SK-N-SH (cell line): Measurements from ENCODE around the gene BCAS3. TPM values are rescaled to one million over a fixed set of nuclear protein-coding genes. Genes with fewer than 3 reads are reported as not detected.

Experiments used
- CTCF ChIA-PET: fragments of 300-600, 350-600 bp; formaldehyde crosslinking; extraction: SDS; loops from one replicate; lab custom pipeline; 2021; lab: Yijun Ruan, JAX
- POLR2A ChIA-PET: fragments of 350-600 bp; sonication (Branson Sonifier 250); formaldehyde crosslinking; extraction: SDS; loops from one replicate; lab custom pipeline; 2020; ENCODE audit warnings: antibody characterized with exemption, inconsistent platforms; lab: Yijun Ruan, JAX
- DNase-seq: peaks from one replicate; pipeline ENCODE4 v3.0.0; 2012
- H2AFZ ChIP-seq: fragments of 200-600 bp; sonication (generic); 2 replicates; pipeline ENCODE4 v1.8.1; 2016; ENCODE audit warnings: antibody characterized with exemption, mild to moderate bottlenecking, low read depth
- H3F3A ChIP-seq: fragments of 200-600 bp; sonication (generic); replicated peaks from 2 replicates; pipeline ENCODE3; 2016; ENCODE audit warnings: antibody characterized with exemption, mild to moderate bottlenecking; ENCODE audit not compliant: insufficient read depth
- H3K27ac ChIP-seq, 2 experiments: fragments of 200-500 bp in 1 of 2; fragments of 200-600 bp in 1 of 2; sonication (Bioruptor generic) in 1 of 2; sonication (generic), shearing (Covaris generic) in 1 of 2; 2 replicates each; pipeline versions ENCODE4 v1.5.1 to v1.6.1; 2014 to 2016; ENCODE audit warnings: low read depth in 2 of 2, inconsistent platforms in 1 of 2, low read length in 1 of 2, mild to moderate bottlenecking in 1 of 2, mixed read lengths in 1 of 2
- H3K27me3 ChIP-seq: fragments of 200-600 bp; sonication (generic), shearing (Covaris generic); 2 replicates; pipeline ENCODE4 v1.6.1; 2016; ENCODE audit warnings: mixed run types; ENCODE audit not compliant: insufficient read depth
- H3K36me3 ChIP-seq, 2 experiments: fragments of 200-500 bp in 1 of 2; fragments of 200-600 bp in 1 of 2; sonication (Bioruptor generic) in 1 of 2; sonication (generic) in 1 of 2; replicated peaks in 1 of 2; 2 replicates each; pipeline versions ENCODE3 to v1.5.1; 2014 to 2016; ENCODE audit warnings: low read length in 1 of 2, mild to moderate bottlenecking in 1 of 2; ENCODE audit not compliant: insufficient read depth in 2 of 2, control insufficient read depth in 1 of 2
- H3K4me1 ChIP-seq, 2 experiments: fragments of 200-500 bp in 1 of 2; fragments of 200-600 bp in 1 of 2; sonication (Bioruptor generic) in 1 of 2; sonication (generic), shearing (Covaris generic) in 1 of 2; 2 replicates each; pipeline versions ENCODE4 v1.5.1 to v1.6.1; 2014 to 2016; ENCODE audit warnings: low read depth in 1 of 2, low read length in 1 of 2, mixed run types in 1 of 2; ENCODE audit not compliant: insufficient read depth in 2 of 2, control insufficient read depth in 1 of 2
- H3K4me2 ChIP-seq: fragments of 200-600 bp; sonication (generic), shearing (Covaris generic); 2 replicates; pipeline ENCODE4 v1.6.1; 2017; ENCODE audit warnings: mixed run types
- H3K4me3 ChIP-seq, 2 experiments: fragments of 200-500 bp in 1 of 2; fragments of 200-600 bp in 1 of 2; sonication (Bioruptor generic) in 1 of 2; sonication (generic), shearing (Covaris generic) in 1 of 2; 2 replicates each; pipeline versions ENCODE4 v1.5.1 to v1.8.1; 2014 to 2016; ENCODE audit warnings: low read depth in 2 of 2, inconsistent platforms in 1 of 2, low read length in 1 of 2, mild to moderate bottlenecking in 1 of 2, mixed read lengths in 1 of 2, moderate library complexity in 1 of 2
- H3K79me2 ChIP-seq: fragments of 200-600 bp; sonication (generic); 2 replicates; pipeline ENCODE4 v1.8.1; 2017; ENCODE audit warnings: mild to moderate bottlenecking; ENCODE audit not compliant: insufficient read depth
- H3K9ac ChIP-seq: fragments of 200-600 bp; sonication (generic); 2 replicates; pipeline ENCODE4 v1.6.1; 2017; ENCODE audit warnings: mixed run types
- H3K9me2 ChIP-seq: fragments of 200-600 bp; sonication (generic); 2 replicates; pipeline ENCODE4 v1.6.1; 2017; ENCODE audit warnings: mixed run types
- H3K9me3 ChIP-seq: fragments of 200-600 bp; sonication (generic); 2 replicates; pipeline ENCODE4 v1.6.1; 2017; ENCODE audit warnings: mixed run types, mild to moderate bottlenecking, moderate library complexity
- H4K20me1 ChIP-seq: fragments of 200-600 bp; sonication (generic); 2 replicates; pipeline ENCODE4 v1.6.1; 2017; ENCODE audit warnings: mild to moderate bottlenecking, mixed run types; ENCODE audit not compliant: insufficient read depth
- EP300 ChIP-seq, 2 experiments: IDR thresholded peaks; 2 replicates each; pipeline versions ENCODE4 v1.4.0 to v1.6.1; 2012; ENCODE audit warnings: borderline replicate concordance in 1 of 2, low read depth in 1 of 2, low read length in 1 of 2
- FOXJ3 ChIP-seq: sonication (generic); formaldehyde crosslinking; IDR thresholded peaks from 2 replicates; pipeline ENCODE4 v1.5.1; 2020; ENCODE audit warnings: mild to moderate bottlenecking, missing genetic modification reagents
- MXI1 ChIP-seq: IDR thresholded peaks from 2 replicates; pipeline ENCODE4 v1.6.1; 2012; ENCODE audit warnings: mild to moderate bottlenecking, low read depth, low read length, improper control_type of control experiment
- NRF1 ChIP-seq: IDR thresholded peaks from 2 replicates; pipeline ENCODE4 v1.6.1; 2012; ENCODE audit warnings: low read depth, mild to moderate bottlenecking, low read length
- RAD21 ChIP-seq: IDR thresholded peaks from 2 replicates; pipeline ENCODE4 v1.6.1; 2012; ENCODE audit warnings: mild to moderate bottlenecking, low read length
- RCOR1 ChIP-seq: fragments of 150-350 bp; IDR thresholded peaks from 2 replicates; pipeline ENCODE4 v1.6.1; 2017; ENCODE audit warnings: antibody characterized with exemption, low read length
- RFX5 ChIP-seq: IDR thresholded peaks from 2 replicates; pipeline ENCODE4 v1.6.1; 2012; ENCODE audit warnings: mild to moderate bottlenecking, improper control_type of control experiment, low read length
- SMC3 ChIP-seq: IDR thresholded peaks from 2 replicates; pipeline ENCODE4 v1.6.1; 2012; ENCODE audit warnings: low read depth, low read length, improper control_type of control experiment
- TCF12 ChIP-seq: IDR thresholded peaks from 2 replicates; pipeline ENCODE4 v1.4.0; 2012
- WGBS: methylation state at CpG from one replicate; pipeline ENCODE4 v1.1.6; 2017; ENCODE audit warnings: low lambda C conversion rate; 5-methylcytosine and 5-hydroxymethylcytosine counted together
- polyA plus RNA-seq, 3 experiments: library from polyadenylated mRNA; depleted of rRNA; stranded (reverse); fragments of >200 nt; gene quantifications; 2 replicates each; pipeline ENCODE4 v1.2.3, GENCODE V29; 2012
- TF ChIP-seq, protein P1 (sequence below): IDR thresholded peaks from 2 replicates; pipeline ENCODE4 v1.6.1; 2012; ENCODE audit warnings: mild to moderate bottlenecking, low read depth, low read length, moderate library complexity

The BCAS3 gene
- polyA plus RNA-seq, 1 of the 3 experiments (the other 2 are of a cell fraction) = 5.9 TPM

GRCh38 chr17:61385577-61386236 lies 708.1 kb downstream of the BCAS3 start:
- CTCF ChIA-PET = interaction anchor here (0.7 to 9.4 kb wide), 11 partner anchors 12 to 665 kb away, joined by 3 to 133 read pairs (median 4); partner anchors contain the start of gene TBX2
- POLR2A ChIA-PET = interaction anchor here (7.5 kb wide), 1 partner anchor 11 kb away, joined by 105 read pairs; the partner anchor contains the start of gene TBX2

DNA sequence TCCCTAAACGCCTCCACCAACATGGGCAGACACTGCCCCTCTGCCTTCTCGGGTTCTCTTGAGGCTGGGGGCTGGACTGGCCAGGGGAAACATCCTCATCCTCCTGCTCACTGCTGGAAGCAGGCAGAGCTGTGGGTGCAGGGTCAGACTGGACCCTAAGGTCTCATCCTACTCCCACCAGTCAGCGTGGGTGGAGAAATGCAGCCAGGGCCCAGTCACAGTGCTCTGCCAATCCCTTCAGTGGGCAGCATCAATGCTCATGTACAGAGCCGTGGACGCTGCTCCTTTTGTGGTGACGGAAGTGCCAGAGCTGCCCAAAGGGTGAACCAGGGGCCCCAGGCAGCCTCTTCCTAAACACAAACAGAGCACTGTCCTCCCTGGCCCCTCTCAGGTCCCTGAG lies 708.6 kb downstream of the BCAS3 start:
- Histone ChIP-seq H3K27ac (peak overlapping the region in 1 of 2 experiments; percentile 97; a peak in 2 of 4 replicates), H3K4me3 (no peak overlapping the region), H3K9me2 (no peaks in the 10 kb centered on the region), H3K79me2 (no peaks in the 10 kb centered on the region), H3K9me3 (no peaks in the 10 kb centered on the region), H3K36me3 (no peaks in the 10 kb centered on the region), H3K27me3 (no peaks in the 10 kb centered on the region), H3K4me2 (no peak overlapping the region), H3F3A (no peaks in the 10 kb centered on the region), H2AFZ (no peak overlapping the region), H4K20me1 (no peaks in the 10 kb centered on the region), H3K9ac (no peak overlapping the region), H3K4me1 (peaks cover 0 to 86% of the 10 kb centered on the region in 2 experiments; a peak in 3 of 4 replicates)
- CTCF ChIA-PET = interaction anchor here (0.7 to 9.4 kb wide), 11 partner anchors 11 to 666 kb away, joined by 3 to 133 read pairs (median 4); partner anchors contain the start of gene TBX2
- TF ChIP-seq RFX5 = no peak
- no peak for TF ChIP-seq RCOR1
- TF ChIP-seq FOXJ3 = no peak
- TF ChIP-seq, protein P1, sequence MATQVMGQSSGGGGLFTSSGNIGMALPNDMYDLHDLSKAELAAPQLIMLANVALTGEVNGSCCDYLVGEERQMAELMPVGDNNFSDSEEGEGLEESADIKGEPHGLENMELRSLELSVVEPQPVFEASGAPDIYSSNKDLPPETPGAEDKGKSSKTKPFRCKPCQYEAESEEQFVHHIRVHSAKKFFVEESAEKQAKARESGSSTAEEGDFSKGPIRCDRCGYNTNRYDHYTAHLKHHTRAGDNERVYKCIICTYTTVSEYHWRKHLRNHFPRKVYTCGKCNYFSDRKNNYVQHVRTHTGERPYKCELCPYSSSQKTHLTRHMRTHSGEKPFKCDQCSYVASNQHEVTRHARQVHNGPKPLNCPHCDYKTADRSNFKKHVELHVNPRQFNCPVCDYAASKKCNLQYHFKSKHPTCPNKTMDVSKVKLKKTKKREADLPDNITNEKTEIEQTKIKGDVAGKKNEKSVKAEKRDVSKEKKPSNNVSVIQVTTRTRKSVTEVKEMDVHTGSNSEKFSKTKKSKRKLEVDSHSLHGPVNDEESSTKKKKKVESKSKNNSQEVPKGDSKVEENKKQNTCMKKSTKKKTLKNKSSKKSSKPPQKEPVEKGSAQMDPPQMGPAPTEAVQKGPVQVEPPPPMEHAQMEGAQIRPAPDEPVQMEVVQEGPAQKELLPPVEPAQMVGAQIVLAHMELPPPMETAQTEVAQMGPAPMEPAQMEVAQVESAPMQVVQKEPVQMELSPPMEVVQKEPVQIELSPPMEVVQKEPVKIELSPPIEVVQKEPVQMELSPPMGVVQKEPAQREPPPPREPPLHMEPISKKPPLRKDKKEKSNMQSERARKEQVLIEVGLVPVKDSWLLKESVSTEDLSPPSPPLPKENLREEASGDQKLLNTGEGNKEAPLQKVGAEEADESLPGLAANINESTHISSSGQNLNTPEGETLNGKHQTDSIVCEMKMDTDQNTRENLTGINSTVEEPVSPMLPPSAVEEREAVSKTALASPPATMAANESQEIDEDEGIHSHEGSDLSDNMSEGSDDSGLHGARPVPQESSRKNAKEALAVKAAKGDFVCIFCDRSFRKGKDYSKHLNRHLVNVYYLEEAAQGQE = no peak
- no peak for TF ChIP-seq NRF1
- no peak for TF ChIP-seq MXI1
- no peak for TF ChIP-seq TCF12
- 84% methylated on average over 6 of the region's 6 CpGs for WGBS
- DNase-seq = no peak
- POLR2A ChIA-PET = interaction anchor here (7.5 kb wide), 1 partner anchor 10 kb away, joined by 105 read pairs; the partner anchor contains the start of gene TBX2

More at GRCh38 chr17:61385577-61386236, 708.1 kb downstream of the BCAS3 start:
- Histone ChIP-seq H3K36me3 (no peaks in the 10 kb centered on the region), H3K4me2 (no peak overlapping the region), H3K27ac (peak overlapping the region in 1 of 2 experiments; percentile 97; a peak in 2 of 4 replicates), H3K9me2 (no peaks in the 10 kb centered on the region), H4K20me1 (no peaks in the 10 kb centered on the region), H3K27me3 (no peaks in the 10 kb centered on the region), H3K9ac (no peak overlapping the region), H3K9me3 (no peaks in the 10 kb centered on the region), H3F3A (no peaks in the 10 kb centered on the region), H2AFZ (no peak overlapping the region), H3K79me2 (no peaks in the 10 kb centered on the region), H3K4me3 (no peak overlapping the region), H3K4me1 (peaks cover 0 to 86% of the 10 kb centered on the region in 2 experiments; a peak in 3 of 4 replicates)
- 83% methylated on average over 15 of the region's 15 CpGs for WGBS
- TF ChIP-seq RAD21 (peak; percentile 51), SMC3 (no peak), EP300 (IDR thresholded peaks at IDR 0.05; ENCODE audit: borderline replicate concordance in 1 of 2, low read depth in 1 of 2, low read length in 1 of 2) (peak in 1 of 2 experiments; percentile 62; a peak in 1 of 4 replicates), FOXJ3 (0 out of 2 replicates have a peak, but pooled peaks have one; percentile 41), TCF12 (no peak)
- no peak for DNase-seq
